Left lung (tissue), 10 donors: ENCODE data around the gene ANKRD13B. TPM values are rescaled to one million over a fixed set of nuclear protein-coding genes. Genes with fewer than 3 reads are reported as not detected.

Source experiments
- ATAC-seq: fragments of 200-7000 bp; cut with Tn5 transposase; one replicate; pipeline ENCODE4 v1.9.1; 2020; ENCODE audit warnings: moderate library complexity
- DNase-seq, 4 donors: peaks; one replicate each; pipeline ENCODE4 v3.0.0-alpha.2; 2013 to 2020
- H3K27ac ChIP-seq, 2 donors: fragments of 200-600 bp; sonication (generic) in 1 of 2; one replicate each; pipeline versions ENCODE4 v1.5.0 to v1.8.0; 2020 to 2021
- H3K27me3 ChIP-seq, 2 donors: fragments of 200-600 bp; sonication (generic) in 1 of 2; one replicate each; pipeline versions ENCODE4 v1.5.0 to v1.8.0; 2020 to 2021
- H3K36me3 ChIP-seq, 2 donors: fragments of 200-600 bp; sonication (generic) in 1 of 2; one replicate each; pipeline versions ENCODE4 v1.5.0 to v1.8.0; 2020 to 2021
- H3K4me1 ChIP-seq, 2 donors: fragments of 200-600 bp; one replicate each; pipeline ENCODE4 v1.8.0; 2021
- H3K4me3 ChIP-seq, 2 donors: fragments of 200-600 bp; sonication (generic) in 1 of 2; one replicate each; pipeline versions ENCODE4 v1.5.0 to v1.8.0; 2020 to 2021; ENCODE audit warnings: mild to moderate bottlenecking in 1 of 2
- H3K9me3 ChIP-seq, 2 donors: fragments of 200-600 bp; sonication (generic) in 1 of 2; one replicate each; pipeline versions ENCODE4 v1.5.0 to v1.8.0; 2020 to 2021
- intact Hi-C, 2 donors: fragments of 100-400 bp; cut with DNase I; formaldehyde crosslinking; loops; one replicate each; pipeline versions ENCODE4 v1.11.2 to v1.14.2; 2022
- polyA plus RNA-seq, 6 donors: library from polyadenylated mRNA; unstranded; fragments of 120-200 nt; gene quantifications; one replicate each; pipeline ENCODE4 v1.2.1, GENCODE V29; 2013; ENCODE audit not compliant: insufficient read length in 6 of 6
- total RNA-seq, 2 donors: library from RNA; stranded (reverse); fragmentation: NEBNext Ultra II Directional; extraction: Animal tissue kit (Norgen Biotek cat#: 25700); gene quantifications; one replicate each; pipeline ENCODE4 v1.2.1, GENCODE V29; 2021
- TF ChIP-seq, protein P1 (sequence below), 2 donors: fragments of 200-600 bp; sonication (generic) in 1 of 2; IDR thresholded peaks; one replicate each; pipeline versions ENCODE4 v1.5.0 to v1.8.0; 2021; ENCODE audit warnings: antibody characterized with exemption in 2 of 2
- donor health status: DM: no; HTN: yes; CAD: no.
- donor health status: DM: no; HTN: no; CAD: no.

Gene ANKRD13B
- total and polyA plus RNA-seq, 8 donors: 7.7 to 14.3 (median 9.5) TPM

DNA sequence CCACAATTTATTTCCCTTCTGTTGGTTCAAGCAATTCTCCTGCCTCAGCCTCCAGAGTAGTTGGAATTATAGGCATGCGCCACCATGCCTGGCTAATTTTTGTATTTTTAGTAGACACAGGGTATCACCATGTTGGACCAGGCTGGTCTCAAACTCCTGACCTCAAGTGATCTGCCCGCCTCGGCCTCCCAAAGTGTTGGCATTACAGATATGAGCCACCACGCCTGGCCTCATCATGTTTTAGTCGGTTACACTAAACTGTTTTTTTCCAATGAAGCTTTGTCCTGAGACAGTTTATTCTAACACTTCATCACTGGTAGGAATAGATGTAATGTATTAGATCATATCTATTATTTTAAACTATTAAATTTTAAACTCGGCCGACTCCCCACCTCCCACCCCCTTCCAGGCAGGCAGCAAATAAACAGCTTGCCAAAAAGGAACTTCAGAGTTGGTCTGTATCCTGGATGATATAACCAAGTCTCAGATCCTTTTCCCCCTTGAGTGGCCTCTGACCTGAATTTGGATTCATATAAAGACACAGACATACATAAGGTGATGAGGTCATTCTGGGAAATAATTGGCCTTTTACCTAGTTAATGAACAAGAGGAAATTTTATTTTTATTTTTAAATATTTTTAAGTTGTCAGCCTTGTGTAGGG, 48.2 kb downstream of the ANKRD13B start:
- Histone ChIP-seq H3K27me3 (no peaks in the 10 kb centered on the region), H3K27ac (peak overlapping the region; percentile 57 to 72), H3K9me3 (no peaks in the 10 kb centered on the region), H3K4me1 (peaks cover 29 to 73% of the 10 kb centered on the region in 2 donors), H3K36me3 (peaks cover 0 to 44% of the 10 kb centered on the region in 2 donors), H3K4me3 (no peak overlapping the region)
- no peak for ATAC-seq
- intact Hi-C loops: no loop called here
- DNase-seq: peak in 1 of 4 donors; percentile 33
- TF ChIP-seq, protein P1, sequence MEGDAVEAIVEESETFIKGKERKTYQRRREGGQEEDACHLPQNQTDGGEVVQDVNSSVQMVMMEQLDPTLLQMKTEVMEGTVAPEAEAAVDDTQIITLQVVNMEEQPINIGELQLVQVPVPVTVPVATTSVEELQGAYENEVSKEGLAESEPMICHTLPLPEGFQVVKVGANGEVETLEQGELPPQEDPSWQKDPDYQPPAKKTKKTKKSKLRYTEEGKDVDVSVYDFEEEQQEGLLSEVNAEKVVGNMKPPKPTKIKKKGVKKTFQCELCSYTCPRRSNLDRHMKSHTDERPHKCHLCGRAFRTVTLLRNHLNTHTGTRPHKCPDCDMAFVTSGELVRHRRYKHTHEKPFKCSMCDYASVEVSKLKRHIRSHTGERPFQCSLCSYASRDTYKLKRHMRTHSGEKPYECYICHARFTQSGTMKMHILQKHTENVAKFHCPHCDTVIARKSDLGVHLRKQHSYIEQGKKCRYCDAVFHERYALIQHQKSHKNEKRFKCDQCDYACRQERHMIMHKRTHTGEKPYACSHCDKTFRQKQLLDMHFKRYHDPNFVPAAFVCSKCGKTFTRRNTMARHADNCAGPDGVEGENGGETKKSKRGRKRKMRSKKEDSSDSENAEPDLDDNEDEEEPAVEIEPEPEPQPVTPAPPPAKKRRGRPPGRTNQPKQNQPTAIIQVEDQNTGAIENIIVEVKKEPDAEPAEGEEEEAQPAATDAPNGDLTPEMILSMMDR (IDR thresholded peaks at IDR 0.05): no peak

DNA sequence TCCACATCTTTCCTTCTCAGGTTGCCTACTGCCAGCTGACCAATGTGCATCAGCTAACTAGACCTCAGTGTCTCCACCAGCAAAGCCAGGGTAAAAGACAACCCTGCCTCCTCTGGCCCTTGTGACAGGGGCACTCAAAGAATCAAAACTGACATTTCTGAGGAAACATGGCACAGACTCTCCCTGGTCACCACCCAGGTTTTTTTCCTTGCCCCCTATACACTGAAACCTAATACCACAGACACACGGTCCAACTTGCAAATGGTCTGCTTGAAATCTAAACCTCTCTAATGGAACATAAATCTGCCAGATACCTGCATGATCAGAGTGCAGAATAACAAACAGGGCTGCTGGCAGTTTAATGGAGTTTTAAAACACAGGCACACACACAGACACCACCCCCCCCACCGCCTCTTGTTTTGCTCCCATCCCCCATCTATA, 49.3 kb downstream of the ANKRD13B start:
- Histone ChIP-seq H3K27ac (peak overlapping the region in 1 of 2 donors; percentile 72), H3K36me3 (peaks cover 0 to 44% of the 10 kb centered on the region in 2 donors), H3K4me1 (peaks cover 30 to 79% of the 10 kb centered on the region in 2 donors), H3K4me3 (no peak overlapping the region), H3K9me3 (no peaks in the 10 kb centered on the region), H3K27me3 (no peaks in the 10 kb centered on the region)
- TF ChIP-seq, protein P1 (IDR thresholded peaks at IDR 0.05): no peak
- DNase-seq: no peak
- no peak for ATAC-seq
- intact Hi-C loops: no loop called here

DNA sequence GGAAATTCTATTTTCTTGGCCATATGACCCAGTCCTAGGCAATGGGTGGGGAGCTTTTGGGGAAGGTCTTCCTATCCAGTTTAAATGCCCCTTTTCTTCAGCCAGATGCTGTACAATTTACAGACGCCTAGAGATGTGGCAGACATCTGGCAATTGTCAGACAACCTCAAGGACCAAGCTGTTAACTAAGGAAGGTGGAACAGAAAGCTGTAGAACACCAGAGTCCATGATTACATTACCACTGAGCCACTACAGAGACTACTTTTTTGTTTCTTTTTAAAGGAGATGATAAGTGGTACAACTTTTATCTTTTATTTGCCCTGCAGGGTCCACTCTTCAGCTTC, 50.9 kb downstream of the ANKRD13B start:
- H3K36me3 ChIP-seq: peaks cover 0 to 54% of the 10 kb centered on the region in 2 donors
- ATAC-seq (no peak), DNase-seq (no peak)
- intact Hi-C loops: no loop called here
- H3K27me3 ChIP-seq: no peaks in the 10 kb centered on the region
- peaks cover 30 to 79% of the 10 kb centered on the region in 2 donors for H3K4me1 ChIP-seq
- H3K4me3 ChIP-seq: no peak overlapping the region
- TF ChIP-seq, protein P1 (IDR thresholded peaks at IDR 0.05): no peak
- H3K9me3 ChIP-seq: no peaks in the 10 kb centered on the region
- peak overlapping the region; percentile 28 to 72 for H3K27ac ChIP-seq

DNA sequence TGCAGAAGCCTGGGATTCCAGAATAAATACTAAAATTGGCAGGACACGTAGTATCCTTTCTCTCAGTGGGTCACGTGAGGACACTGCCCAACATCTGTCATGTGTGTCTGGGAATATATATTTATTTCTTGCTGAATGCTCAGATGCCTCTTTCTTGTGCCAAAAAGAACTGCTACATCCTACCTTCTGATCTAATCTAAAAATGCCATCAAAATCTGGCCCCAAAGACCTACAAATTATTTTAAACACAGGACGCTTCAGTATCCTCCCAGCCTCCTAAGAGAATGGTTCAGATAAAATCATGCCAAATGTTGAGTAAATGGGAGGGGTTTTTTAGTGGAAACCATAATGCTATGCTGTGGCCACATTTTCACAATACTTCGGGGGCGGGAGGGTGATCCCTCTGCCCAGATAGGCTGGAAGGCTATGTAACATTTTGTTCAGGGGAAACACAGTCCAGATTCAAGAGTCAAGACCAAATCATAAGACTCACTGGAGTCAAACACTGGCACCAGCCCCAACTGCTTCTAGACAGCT, 52.7 kb downstream of the ANKRD13B start:
- TF ChIP-seq, protein P1 (IDR thresholded peaks at IDR 0.05): no peak
- Histone ChIP-seq H3K9me3 (no peaks in the 10 kb centered on the region), H3K4me1 (peaks cover 21 to 61% of the 10 kb centered on the region in 2 donors), H3K4me3 (no peak overlapping the region), H3K27me3 (no peaks in the 10 kb centered on the region), H3K27ac (peak overlapping the region; percentile 51 to 72), H3K36me3 (peaks cover 0 to 68% of the 10 kb centered on the region in 2 donors)
- ATAC-seq (peak; percentile 53), DNase-seq (peak in 2 of 4 donors; percentile 54 to 63)
- intact Hi-C loops: no loop called here

DNA sequence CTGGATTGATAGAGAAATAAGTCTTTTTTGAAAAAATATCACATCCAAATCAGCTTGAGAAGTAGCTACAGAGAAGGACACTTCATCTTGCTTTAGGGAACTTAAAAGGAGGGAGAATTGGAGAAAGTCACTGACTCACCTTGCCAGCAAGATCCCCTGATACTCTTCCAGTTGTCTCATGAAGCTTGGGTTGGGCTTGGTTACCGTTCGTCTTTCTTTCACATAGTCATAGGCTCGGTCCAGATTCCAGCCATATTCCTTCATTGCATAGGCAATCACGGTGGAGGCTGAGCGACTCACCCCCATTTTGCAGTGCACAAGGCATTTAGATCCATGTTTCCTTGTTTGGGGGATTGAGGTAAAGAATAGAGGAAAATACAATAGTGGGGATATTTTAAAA, 55.1 kb downstream of the ANKRD13B start:
- H3K36me3 ChIP-seq: peaks cover 0 to 88% of the 10 kb centered on the region in 2 donors
- TF ChIP-seq, protein P1 (IDR thresholded peaks at IDR 0.05): no peak
- H3K4me1 ChIP-seq: peaks cover 13 to 38% of the 10 kb centered on the region in 2 donors
- intact Hi-C loops: no loop called here
- ATAC-seq: no peak
- no peak overlapping the region for H3K4me3 ChIP-seq
- DNase-seq: no peak
- no peaks in the 10 kb centered on the region for H3K27me3 ChIP-seq
- H3K27ac ChIP-seq: peak overlapping the region in 1 of 2 donors; percentile 13
- H3K9me3 ChIP-seq: no peaks in the 10 kb centered on the region
